Keratinocyte (primary cell): ENCODE data around the gene CHST8. TPM values are rescaled to one million over a fixed set of nuclear protein-coding genes. Genes with fewer than 3 reads are reported as not detected.

ENCODE experiments used
- DNase-seq: peaks from one replicate; pipeline ENCODE4 v3.0.0-alpha.2; 2011; ENCODE audit warnings: low read depth, missing footprints, low spot score
- FAIRE-seq: peaks from 2 replicates; lab custom pipeline; 2011; peaks lifted over from hg19 to GRCh38; lab: Jason Lieb, UNC
- H2AFZ ChIP-seq: 2 replicates; pipeline ENCODE4 v1.6.0; 2012; ENCODE audit warnings: low read length, control low read depth, inconsistent platforms; ENCODE audit not compliant: control insufficient read depth
- H3K27ac ChIP-seq: 2 replicates; pipeline ENCODE4 v1.5.1; 2011; ENCODE audit warnings: low read length; ENCODE audit not compliant: control insufficient read depth, insufficient read depth
- H3K27me3 ChIP-seq: 3 replicates; pipeline ENCODE4 v1.6.0; 2011; ENCODE audit warnings: low read length; ENCODE audit not compliant: control insufficient read depth, insufficient read depth; ENCODE audit errors: extremely low read depth
- H3K36me3 ChIP-seq, 2 experiments: 2 replicates in 1 of 2; 3 replicates in 1 of 2; pipeline ENCODE4 v1.5.1; 2011; ENCODE audit warnings: low read length in 2 of 2, mild to moderate bottlenecking in 1 of 2; ENCODE audit not compliant: control insufficient read depth in 2 of 2, insufficient read depth in 2 of 2; ENCODE audit errors: extremely low read depth in 1 of 2
- H3K4me1 ChIP-seq: 3 replicates; pipeline ENCODE4 v1.5.1; 2011; ENCODE audit warnings: low read length; ENCODE audit not compliant: control insufficient read depth, insufficient read depth; ENCODE audit errors: extremely low read depth
- H3K4me2 ChIP-seq: 3 replicates; pipeline ENCODE4 v1.6.0; 2011; ENCODE audit warnings: low read depth, low read length; ENCODE audit not compliant: control insufficient read depth, insufficient read depth; ENCODE audit errors: extremely low read depth
- H3K4me3 ChIP-seq, 3 experiments: fragments of 200-600 bp in 1 of 3; sonication (generic) in 1 of 3; 2 replicates in 2 of 3; 3 replicates in 1 of 3; pipeline ENCODE4 v1.5.1; 2011 to 2016; ENCODE audit warnings: low read length in 3 of 3, mild to moderate bottlenecking in 3 of 3, control low read depth in 2 of 3, inconsistent platforms in 1 of 3, low read depth in 1 of 3, mixed read lengths in 1 of 3, mixed run types in 1 of 3, moderate library complexity in 1 of 3; ENCODE audit not compliant: control insufficient read depth in 2 of 3, insufficient read depth in 2 of 3; ENCODE audit errors: extremely low read depth in 1 of 3
- H3K79me2 ChIP-seq: 2 replicates; pipeline ENCODE4 v1.6.0; 2012; ENCODE audit warnings: low read length; ENCODE audit not compliant: control insufficient read depth, insufficient read depth
- H3K9ac ChIP-seq: 3 replicates; pipeline ENCODE4 v1.6.0; 2011; ENCODE audit warnings: low read length; ENCODE audit not compliant: control insufficient read depth, insufficient read depth; ENCODE audit errors: extremely low read depth
- H3K9me1 ChIP-seq: 3 replicates; pipeline ENCODE4 v1.6.0; 2011; ENCODE audit warnings: low read length; ENCODE audit not compliant: control insufficient read depth, insufficient read depth; ENCODE audit errors: extremely low read depth
- H3K9me3 ChIP-seq: 2 replicates; pipeline ENCODE4 v1.5.1; 2012; ENCODE audit warnings: low read depth, low read length; ENCODE audit not compliant: control insufficient read depth
- H4K20me1 ChIP-seq: 3 replicates; pipeline ENCODE4 v1.6.0; 2011; ENCODE audit warnings: low read length; ENCODE audit not compliant: control insufficient read depth, insufficient read depth; ENCODE audit errors: extremely low read depth
- CTCF ChIP-seq, 3 experiments: IDR thresholded peaks in 1 of 3; conservative IDR thresholded peaks in 1 of 3; optimal IDR thresholded peaks in 1 of 3; 2 replicates in 2 of 3; 3 replicates in 1 of 3; pipeline versions ENCODE3 to v1.5.1; 2011; ENCODE audit warnings: low read length in 3 of 3, mild to moderate bottlenecking in 3 of 3, moderate library complexity in 2 of 3, control low read depth in 1 of 3, inconsistent platforms in 1 of 3; ENCODE audit not compliant: insufficient read depth in 2 of 3; ENCODE audit errors: extremely low read depth in 1 of 3
- EZH2 ChIP-seq: IDR thresholded peaks from one replicate; pipeline ENCODE4 v1.6.1; 2012; ENCODE audit warnings: inconsistent platforms, mild to moderate bottlenecking, low read length, moderate library complexity
- dilution Hi-C: fragments of 300-500 bp; cut with MboI; formaldehyde crosslinking; loops from one replicate; pipeline ENCODE4 v1.7.0; 2020; ENCODE audit warnings: low sequenced_read_pairs; ENCODE audit not compliant: extremely low pct_ligation_motif_present
- polyA plus RNA-seq, 5 experiments: library from polyadenylated mRNA; depleted of rRNA in 3 of 5; stranded (reverse) in 3 of 5; stranded (forward) in 1 of 5; unstranded in 1 of 5; fragments of >200 nt; gene quantifications; 1 replicate in 1 of 5; 2 replicates in 3 of 5; 3 replicates in 1 of 5; pipeline versions ENCODE4 v1.2.1 to v1.2.3, GENCODE V29; 2011 to 2012; ENCODE audit warnings: missing spikeins in 2 of 5, low read depth in 1 of 5, low replicate concordance in 1 of 5

The CHST8 gene
- polyA plus RNA-seq, 1 donor (not counting 4 experiments of a cell fraction or from before 2014, with no cell fraction given) = not detected

GRCh38 chr19:33819506-33819879 lies 197.7 kb downstream of the CHST8 start:
- peak overlapping the region; percentile 90 for H3K4me2 ChIP-seq
- TF ChIP-seq CTCF (optimal IDR thresholded peaks at IDR 0.05 in 1 of 3, IDR thresholded peaks at IDR 0.05 in 1 of 3, conservative IDR thresholded peaks at IDR 0.05 in 1 of 3; ENCODE audit: extremely low read depth in 1 of 3, insufficient read depth in 2 of 3, low read length in 3 of 3) (no peak), EZH2 (no peak)
- no peaks in the 10 kb centered on the region for H3K9me3 ChIP-seq
- no peaks in the 10 kb centered on the region for H4K20me1 ChIP-seq
- dilution Hi-C loops = no loop called here
- peak overlapping the region; percentile 75 for H2AFZ ChIP-seq
- DNase-seq (no peak), FAIRE-seq (no peak)
- H3K9ac ChIP-seq = peak overlapping the region; percentile 84
- H3K36me3 ChIP-seq = peaks cover 0 to 3% of the 10 kb centered on the region in 2 experiments
- peak overlapping the region; percentile 93 for H3K27ac ChIP-seq
- peaks cover 2% of the 10 kb centered on the region for H3K9me1 ChIP-seq
- H3K4me3 ChIP-seq = peak overlapping the region in 2 of 3 experiments; percentile 24 to 30
- H3K27me3 ChIP-seq = no peaks in the 10 kb centered on the region
- no peaks in the 10 kb centered on the region for H3K79me2 ChIP-seq
- H3K4me1 ChIP-seq = peaks cover 33% of the 10 kb centered on the region

- peak overlapping the region; percentile 84 for H3K9ac ChIP-seq
- H2AFZ ChIP-seq = peak overlapping the region; percentile 75
- no peaks in the 10 kb centered on the region for H4K20me1 ChIP-seq
- H3K4me3 ChIP-seq = peak overlapping the region; percentile 24 to 66 (median 31)
- H3K4me1 ChIP-seq = peaks cover 33% of the 10 kb centered on the region
- no peaks in the 10 kb centered on the region for H3K27me3 ChIP-seq
- no peaks in the 10 kb centered on the region for H3K9me3 ChIP-seq
- peaks cover 2% of the 10 kb centered on the region for H3K9me1 ChIP-seq
- H3K27ac ChIP-seq = peak overlapping the region; percentile 93
- peak; percentile 72 for DNase-seq
- H3K36me3 ChIP-seq = no peaks in the 10 kb centered on the region
- dilution Hi-C loops = no loop called here
- H3K4me2 ChIP-seq = peak overlapping the region; percentile 90
- TF ChIP-seq CTCF (optimal IDR thresholded peaks at IDR 0.05 in 1 of 3, IDR thresholded peaks at IDR 0.05 in 1 of 3, conservative IDR thresholded peaks at IDR 0.05 in 1 of 3; ENCODE audit: extremely low read depth in 1 of 3, insufficient read depth in 2 of 3, low read length in 3 of 3) (no peak), EZH2 (no peak)
- FAIRE-seq = peak; percentile 77
- no peaks in the 10 kb centered on the region for H3K79me2 ChIP-seq
Observed at GRCh38 chr19:33819880-33820781, 198.4 kb downstream of the CHST8 start.
